MM.1S (cell line): ENCODE data around the gene MRPS30.

ENCODE experiments used
- EZH2phosphoT487 ChIP-seq: fragments of 300-600 bp; sonication (generic); IDR thresholded peaks from 2 replicates; pipeline ENCODE4 v1.6.1; 2018; ENCODE audit warnings: antibody characterized with exemption, low read length
- TF ChIP-seq, protein P1 (sequence below): fragments of 300-600 bp; sonication (generic); IDR thresholded peaks from 2 replicates; pipeline ENCODE4 v1.5.1; 2016; ENCODE audit warnings: antibody characterized with exemption, low read length, mixed read lengths

GRCh38 chr5:44847206-44847852 is 38.6 kb downstream of the MRPS30 start:
- TF ChIP-seq EZH2phosphoT487: no peak
- TF ChIP-seq, protein P1, sequence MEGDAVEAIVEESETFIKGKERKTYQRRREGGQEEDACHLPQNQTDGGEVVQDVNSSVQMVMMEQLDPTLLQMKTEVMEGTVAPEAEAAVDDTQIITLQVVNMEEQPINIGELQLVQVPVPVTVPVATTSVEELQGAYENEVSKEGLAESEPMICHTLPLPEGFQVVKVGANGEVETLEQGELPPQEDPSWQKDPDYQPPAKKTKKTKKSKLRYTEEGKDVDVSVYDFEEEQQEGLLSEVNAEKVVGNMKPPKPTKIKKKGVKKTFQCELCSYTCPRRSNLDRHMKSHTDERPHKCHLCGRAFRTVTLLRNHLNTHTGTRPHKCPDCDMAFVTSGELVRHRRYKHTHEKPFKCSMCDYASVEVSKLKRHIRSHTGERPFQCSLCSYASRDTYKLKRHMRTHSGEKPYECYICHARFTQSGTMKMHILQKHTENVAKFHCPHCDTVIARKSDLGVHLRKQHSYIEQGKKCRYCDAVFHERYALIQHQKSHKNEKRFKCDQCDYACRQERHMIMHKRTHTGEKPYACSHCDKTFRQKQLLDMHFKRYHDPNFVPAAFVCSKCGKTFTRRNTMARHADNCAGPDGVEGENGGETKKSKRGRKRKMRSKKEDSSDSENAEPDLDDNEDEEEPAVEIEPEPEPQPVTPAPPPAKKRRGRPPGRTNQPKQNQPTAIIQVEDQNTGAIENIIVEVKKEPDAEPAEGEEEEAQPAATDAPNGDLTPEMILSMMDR: no peak
